GM12801 (cell line): Measurements from ENCODE around the gene RASSF1.

Experiments
- TF ChIP-seq, protein P1 (sequence below): IDR thresholded peaks from one replicate; pipeline ENCODE4 v1.5.1; 2011; ENCODE audit warnings: control low read depth; ENCODE audit not compliant: insufficient read length; ENCODE audit errors: extremely low read depth

The RASSF1 gene, protein sequence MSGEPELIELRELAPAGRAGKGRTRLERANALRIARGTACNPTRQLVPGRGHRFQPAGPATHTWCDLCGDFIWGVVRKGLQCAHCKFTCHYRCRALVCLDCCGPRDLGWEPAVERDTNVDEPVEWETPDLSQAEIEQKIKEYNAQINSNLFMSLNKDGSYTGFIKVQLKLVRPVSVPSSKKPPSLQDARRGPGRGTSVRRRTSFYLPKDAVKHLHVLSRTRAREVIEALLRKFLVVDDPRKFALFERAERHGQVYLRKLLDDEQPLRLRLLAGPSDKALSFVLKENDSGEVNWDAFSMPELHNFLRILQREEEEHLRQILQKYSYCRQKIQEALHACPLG

DNA sequence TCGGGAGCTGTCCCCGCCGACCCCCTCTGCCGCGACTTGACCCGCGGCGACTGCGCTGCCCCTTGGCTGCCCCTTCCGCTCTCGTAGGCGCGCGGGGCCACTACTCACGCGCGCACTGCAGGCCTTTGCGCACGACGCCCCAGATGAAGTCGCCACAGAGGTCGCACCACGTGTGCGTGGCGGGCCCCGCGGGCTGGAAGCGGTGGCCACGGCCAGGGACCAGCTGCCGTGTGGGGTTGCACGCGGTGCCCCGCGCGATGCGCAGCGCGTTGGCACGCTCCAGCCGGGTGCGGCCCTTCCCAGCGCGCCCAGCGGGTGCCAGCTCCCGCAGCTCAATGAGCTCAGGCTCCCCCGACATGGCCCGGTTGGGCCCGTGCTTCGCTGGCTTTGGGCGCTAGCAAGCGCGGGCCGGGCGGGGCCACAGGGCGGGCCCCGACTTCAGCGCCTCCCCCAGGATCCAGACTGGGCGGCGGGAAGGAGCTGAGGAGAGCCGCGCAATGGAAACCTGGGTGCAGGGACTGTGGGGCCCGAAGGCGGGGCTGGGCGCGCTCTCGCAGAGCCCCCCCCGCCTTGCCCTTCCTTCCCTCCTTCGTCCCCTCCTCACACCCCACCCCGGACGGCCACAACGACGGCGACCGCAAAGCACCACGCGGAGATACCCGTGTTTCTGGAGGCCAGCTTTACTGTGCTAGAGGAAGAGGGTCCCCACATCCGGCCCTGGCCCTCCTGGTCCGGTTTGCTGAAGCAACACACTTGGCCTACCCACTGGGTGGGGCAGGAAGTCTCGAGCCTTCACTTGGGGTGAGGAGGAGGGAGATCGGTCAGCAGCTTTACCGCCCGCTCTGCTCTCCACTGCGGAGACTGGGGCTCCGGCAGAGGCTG lies at the start of gene RASSF1:
Gene RASSF1 (minus strand): TSS at position 389 of the 882 bp plus-strand sequence. CDS start 31 bp downstream, at position 358.
- TF ChIP-seq, protein P1, sequence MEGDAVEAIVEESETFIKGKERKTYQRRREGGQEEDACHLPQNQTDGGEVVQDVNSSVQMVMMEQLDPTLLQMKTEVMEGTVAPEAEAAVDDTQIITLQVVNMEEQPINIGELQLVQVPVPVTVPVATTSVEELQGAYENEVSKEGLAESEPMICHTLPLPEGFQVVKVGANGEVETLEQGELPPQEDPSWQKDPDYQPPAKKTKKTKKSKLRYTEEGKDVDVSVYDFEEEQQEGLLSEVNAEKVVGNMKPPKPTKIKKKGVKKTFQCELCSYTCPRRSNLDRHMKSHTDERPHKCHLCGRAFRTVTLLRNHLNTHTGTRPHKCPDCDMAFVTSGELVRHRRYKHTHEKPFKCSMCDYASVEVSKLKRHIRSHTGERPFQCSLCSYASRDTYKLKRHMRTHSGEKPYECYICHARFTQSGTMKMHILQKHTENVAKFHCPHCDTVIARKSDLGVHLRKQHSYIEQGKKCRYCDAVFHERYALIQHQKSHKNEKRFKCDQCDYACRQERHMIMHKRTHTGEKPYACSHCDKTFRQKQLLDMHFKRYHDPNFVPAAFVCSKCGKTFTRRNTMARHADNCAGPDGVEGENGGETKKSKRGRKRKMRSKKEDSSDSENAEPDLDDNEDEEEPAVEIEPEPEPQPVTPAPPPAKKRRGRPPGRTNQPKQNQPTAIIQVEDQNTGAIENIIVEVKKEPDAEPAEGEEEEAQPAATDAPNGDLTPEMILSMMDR = no peak

DNA sequence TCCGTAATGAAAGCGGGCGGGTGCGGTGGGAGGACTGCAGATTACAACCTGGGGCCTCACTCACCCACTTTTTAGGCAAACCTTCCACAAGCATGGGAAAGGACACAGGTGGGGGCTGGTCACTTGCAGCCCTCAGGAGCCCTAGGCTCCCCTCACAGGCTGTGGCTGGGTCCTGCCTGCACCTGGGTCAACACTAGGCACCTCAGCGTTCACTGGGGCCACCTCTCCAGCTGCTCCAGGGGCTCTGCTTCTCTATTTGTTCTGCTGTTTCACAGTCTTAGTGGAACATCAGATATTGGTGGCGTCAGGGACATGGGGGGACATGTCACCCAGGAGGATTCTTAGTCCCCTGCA lies 48.8 kb upstream of the RASSF1 start:
- TF ChIP-seq, protein P1 = no peak

DNA sequence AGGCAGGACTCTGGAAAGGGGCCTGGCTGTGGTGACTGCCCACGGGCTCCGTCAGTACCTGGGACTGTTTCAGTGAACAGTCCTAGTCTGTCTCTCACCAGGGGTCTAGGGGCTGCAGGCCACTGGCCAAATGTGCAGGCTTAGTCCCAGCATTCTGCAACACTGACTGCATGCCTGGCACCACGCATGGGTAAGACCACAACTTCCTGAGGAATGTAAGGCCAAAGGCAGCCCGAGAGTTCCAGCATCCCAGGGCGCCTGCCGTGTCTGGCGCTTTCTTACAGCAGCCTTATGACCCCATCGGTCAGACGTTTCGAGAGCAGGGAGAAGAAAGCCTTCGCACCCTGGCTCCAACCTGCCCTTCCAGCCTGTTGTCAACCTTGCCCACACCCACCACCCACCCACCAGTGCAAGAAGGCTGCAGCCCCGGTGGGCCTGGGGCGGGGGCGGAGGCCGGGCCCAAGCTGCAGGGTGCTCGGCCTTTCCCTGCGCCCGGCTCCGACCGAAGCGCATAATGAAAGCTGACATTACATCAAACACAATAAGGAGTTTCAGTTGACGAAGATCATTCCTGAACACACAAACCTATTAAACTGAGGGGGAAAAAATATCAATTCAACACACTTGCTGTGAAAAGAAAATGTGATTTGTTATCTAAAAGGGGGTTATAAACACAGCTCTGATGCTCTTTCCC lies 48.2 kb upstream of the RASSF1 start:
- TF ChIP-seq, protein P1 = no peak

DNA sequence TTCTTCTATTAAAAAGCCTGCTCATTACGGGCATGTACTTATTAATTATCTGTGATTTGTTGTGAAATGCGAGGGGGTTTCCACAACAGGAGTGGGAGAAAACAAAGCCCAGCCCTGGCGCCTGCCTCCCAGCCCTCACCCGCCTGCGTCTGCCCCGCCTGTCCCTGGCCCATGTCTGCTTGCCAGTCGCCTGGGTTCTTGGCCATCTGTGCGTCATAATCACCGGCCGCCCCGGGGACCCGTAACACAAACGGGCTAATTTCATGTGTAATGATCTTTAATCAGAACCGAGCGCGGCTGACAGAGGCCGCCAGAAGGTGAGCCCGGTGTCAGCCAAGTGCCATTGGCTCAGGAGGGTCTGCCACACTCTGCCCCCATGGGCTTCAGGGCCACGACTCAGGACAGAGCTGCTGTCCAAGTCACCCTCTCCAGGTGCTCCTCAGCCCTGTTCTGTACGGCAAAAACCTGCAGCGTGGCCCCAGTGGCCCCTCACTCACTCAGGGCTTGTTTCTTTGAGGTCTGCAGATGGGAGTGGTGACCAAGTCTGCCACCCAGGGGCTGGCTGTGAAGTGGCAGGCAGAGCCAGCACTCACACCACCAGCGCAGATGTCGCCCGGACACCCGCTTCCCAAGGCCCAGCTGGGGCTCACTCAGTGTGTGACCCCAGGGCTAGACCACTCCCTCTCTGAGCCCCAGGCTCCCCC lies 47.5 kb upstream of the RASSF1 start:
- TF ChIP-seq, protein P1 = no peak

DNA sequence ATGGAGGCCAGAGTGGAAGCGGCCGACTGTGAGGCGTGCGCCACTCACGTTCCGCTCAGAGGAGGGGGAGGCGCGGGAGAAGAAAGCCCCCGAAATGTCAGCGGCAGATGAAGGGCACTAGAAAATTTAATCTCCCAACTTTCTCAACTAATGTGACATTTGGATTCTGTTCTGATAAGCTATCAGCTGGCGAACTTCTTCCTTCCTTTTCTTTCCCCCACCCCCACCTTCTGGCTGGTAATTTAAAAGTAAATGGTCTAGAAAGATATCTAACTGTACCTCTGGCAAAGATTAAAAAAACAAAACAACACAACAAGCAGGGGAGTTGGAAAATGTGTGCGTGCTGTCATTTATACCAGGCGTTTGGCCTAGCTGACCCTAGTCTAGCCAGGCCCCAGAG lies 45.1 kb upstream of the RASSF1 start:
- TF ChIP-seq, protein P1 = no peak

DNA sequence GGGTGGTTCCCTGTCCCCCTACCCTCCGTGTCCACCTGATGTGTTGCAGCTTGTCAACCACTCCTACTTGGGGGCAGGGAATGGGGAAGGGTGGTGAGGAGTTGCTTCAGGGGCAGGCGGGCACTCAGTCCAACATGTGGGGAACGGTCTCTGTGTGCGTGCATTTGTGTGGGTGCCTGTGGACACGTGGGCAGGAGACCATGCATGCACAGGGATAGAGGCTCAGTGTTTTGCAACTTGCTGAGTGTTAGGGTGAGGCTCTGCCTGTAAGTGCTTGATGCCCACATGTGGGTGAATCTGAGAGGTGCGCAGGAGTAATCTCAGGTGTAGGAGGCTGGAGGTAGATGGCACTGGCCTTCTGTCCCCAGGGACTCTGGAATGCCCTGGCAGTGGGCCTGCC lies 43.1 kb upstream of the RASSF1 start:
- TF ChIP-seq, protein P1 = no peak
